OCI-LY1 (cell line): Measurements from ENCODE around the gene ST3GAL2.

Source experiments
- CTCF ChIP-seq: fragments of 200-600 bp; sonication (generic), shearing (Covaris generic); IDR thresholded peaks from 2 replicates; pipeline ENCODE4 v1.5.1; 2017; ENCODE audit warnings: mild to moderate bottlenecking, antibody characterized with exemption, low read length, moderate library complexity, mixed read lengths
- EZH2 ChIP-seq: fragments of 200-600 bp; sonication (generic), shearing (Covaris generic); IDR thresholded peaks from 2 replicates; pipeline ENCODE4 v1.8.0; 2017; ENCODE audit warnings: borderline replicate concordance, mixed run types, mild to moderate bottlenecking, antibody characterized with exemption, low read length, moderate library complexity, mixed read lengths

GRCh38 chr16:70391881-70392481 lies 46.9 kb downstream of the ST3GAL2 start:
- no peak for TF ChIP-seq CTCF
- TF ChIP-seq EZH2, result no peak
